Ovary (tissue), 9 donors: ENCODE results near the gene FUT3. TPM values are rescaled to one million over a fixed set of nuclear protein-coding genes. Genes with fewer than 3 reads are reported as not detected.
"Not testable (repeated sequence)": the region's sequence is repeated elsewhere in the genome, so short reads cannot be mapped to it uniquely, and the experiment has no call there.

ENCODE experiments used
- DNase-seq, 5 donors: peaks; one replicate each; pipeline ENCODE4 v3.0.0-alpha.2; 2019 to 2020
- H3K27ac ChIP-seq, 2 donors: fragments of 200-600 bp; one replicate each; pipeline versions ENCODE4 v1.5.1 to v1.8.0; 2019 to 2022
- H3K27me3 ChIP-seq: fragments of 200-600 bp; one replicate; pipeline ENCODE4 v1.8.0; 2022
- H3K36me3 ChIP-seq: fragments of 200-600 bp; sonication (generic); one replicate; pipeline ENCODE4 v1.5.1; 2019
- H3K4me1 ChIP-seq: one replicate; pipeline ENCODE4 v1.8.1; 2013; ENCODE audit warnings: mild to moderate bottlenecking, moderate library complexity; ENCODE audit not compliant: insufficient read depth
- H3K4me3 ChIP-seq: fragments of 200-600 bp; sonication (generic); one replicate; pipeline ENCODE4 v1.5.1; 2017
- H3K9me3 ChIP-seq, 2 donors: fragments of 200-600 bp in 1 of 2; sonication (generic) in 1 of 2; one replicate each; pipeline versions ENCODE4 v1.5.1 to v1.8.1; 2013 to 2019; ENCODE audit warnings: mild to moderate bottlenecking in 1 of 2, moderate library complexity in 1 of 2
- CTCF ChIP-seq, 3 donors: fragments of 450-650 bp in 2 of 3; fragments of 200-600 bp in 1 of 3; IDR thresholded peaks; one replicate each; pipeline versions ENCODE4 v1.5.1 to v1.8.0; 2016 to 2022; ENCODE audit warnings: antibody characterized with exemption in 3 of 3, mild to moderate bottlenecking in 1 of 3
- EP300 ChIP-seq: sonication (generic); formaldehyde crosslinking; IDR thresholded peaks from one replicate; pipeline ENCODE4 v1.6.1; 2017; ENCODE audit warnings: antibody characterized with exemption
- POLR2A ChIP-seq: fragments of 450-650 bp; IDR thresholded peaks from one replicate; pipeline ENCODE4 v1.6.1; 2017; ENCODE audit warnings: antibody characterized with exemption, mild to moderate bottlenecking, moderate library complexity
- whole genome bisulfite sequencing, 3 donors: extraction: QIAGEN DNeasy Blood & Tissue Kit in 1 of 3; methylation state at CpG; one replicate each; pipeline versions ENCODE4 v1.1.5 to v1.1.7; 2013 to 2017; 5-methylcytosine and 5-hydroxymethylcytosine counted together
- intact Hi-C, 4 donors: fragments of 100-400 bp; cut with DNase I; formaldehyde crosslinking; loops; one replicate each; pipeline versions ENCODE4 v1.11.0 to v1.15.1; 2022 to 2023
- polyA plus RNA-seq, 2 donors: library from polyadenylated mRNA; stranded (reverse); fragments of 200-250 nt in 1 of 2; fragments of 350-450 nt in 1 of 2; fragmentation: Illumina TruSeq in 1 of 2; extraction: RNeasy Lipid Tissue Mini Kit (QIAGEN cat#74804) in 1 of 2; gene quantifications; one replicate each; pipeline ENCODE4 v1.2.3, GENCODE V29; 2013 to 2014
- total RNA-seq, 7 donors: library from RNA; depleted of rRNA in 2 of 7; stranded (reverse); fragments of >200 nt in 2 of 7; fragmentation: NEBNext Ultra II Directional in 3 of 7; extraction: Animal tissue kit (Norgen Biotek cat#: 25700) in 3 of 7; gene quantifications; one replicate each; pipeline versions ENCODE4 v1.1.0 to v1.2.4, GENCODE V29; 2016 to 2023
- donor health status: DM: no; HTN: no; CAD: no; lungs with moderate emphysema.
- donor health status: DM: no; HTN: no; CAD: no.
- donor health status: Bipolar disorder and iron deficiency.
- donor health status: DM: yes; HTN: yes; CAD: no.
- donor health status: DM: no; HTN: no; CAD: no.
- donor health status: DM: yes; HTN: yes; CAD: no.

Gene FUT3
- total and polyA plus RNA-seq, 9 donors = 0.04 to 1.8 (median 0.15) TPM; not detected in 3

GRCh38 chr19:5891572-5891937, 40.3 kb upstream of the FUT3 start:
- Histone ChIP-seq H3K27ac (no peak overlapping the region), H3K4me3 (no peak overlapping the region), H3K4me1 (peaks cover 2% of the 10 kb centered on the region), H3K9me3 (no peaks in the 10 kb centered on the region), H3K27me3 (no peaks in the 10 kb centered on the region), H3K36me3 (no peaks in the 10 kb centered on the region)
- TF ChIP-seq POLR2A (no peak), EP300 (no peak), CTCF (IDR thresholded peaks at IDR 0.05) (no peak)
- intact Hi-C loops = loop anchor here in 2 of 4 donors (5.0 to 10.0 kb wide), 2 partner anchors 87 to 89 kb away; partner anchors contain the start of gene NRTN (in 1 of the 2)
- DNase-seq = no peak
- WGBS, 3 donors = 36 to 54% (median 43%) methylated on average over 4 of the region's 4 CpGs

- Histone ChIP-seq H3K4me3 (no peak overlapping the region), H3K27ac (no peak overlapping the region), H3K36me3 (no peaks in the 10 kb centered on the region), H3K27me3 (no peaks in the 10 kb centered on the region), H3K9me3 (no peaks in the 10 kb centered on the region), H3K4me1 (peaks cover 2% of the 10 kb centered on the region)
- DNase-seq = no peak
- WGBS, 3 donors = 31 to 36% (median 34%) methylated on average over 10 of the region's 10 CpGs
- intact Hi-C loops = loop anchor here in 2 of 4 donors (5.0 to 10.0 kb wide), 2 partner anchors 85 to 88 kb away; partner anchors contain the start of gene NRTN (in 1 of the 2)
- no peak for TF ChIP-seq CTCF (IDR thresholded peaks at IDR 0.05)
- TF ChIP-seq EP300 = no peak
- no peak for TF ChIP-seq POLR2A
Measured at GRCh38 chr19:5890099-5890498, 38.9 kb upstream of the FUT3 start.

GRCh38 chr19:5889288-5889971, 38.2 kb upstream of the FUT3 start:
- Histone ChIP-seq H3K27me3 (no peaks in the 10 kb centered on the region), H3K36me3 (no peaks in the 10 kb centered on the region), H3K9me3 (no peaks in the 10 kb centered on the region), H3K4me3 (no peak overlapping the region), H3K27ac (no peak overlapping the region), H3K4me1 (peaks cover 2% of the 10 kb centered on the region)
- DNase-seq = no peak
- WGBS, 3 donors = 17 to 31% (median 27%) methylated on average over 17 of the region's 17 CpGs
- intact Hi-C loops = no loop called here
- no peak for TF ChIP-seq EP300

- H3K36me3 ChIP-seq, H3K4me3 ChIP-seq, H3K27me3 ChIP-seq, intact Hi-C loops, DNase-seq, H3K9me3 ChIP-seq, H3K27ac ChIP-seq, H3K4me1 ChIP-seq: not testable (repeated sequence)
- 69 to 72% (median 70%) methylated on average over 11 of the region's 11 CpGs for WGBS, 3 donors
Measured at GRCh38 chr19:5884065-5884811, 33.0 kb upstream of the FUT3 start.

GRCh38 chr19:5883157-5883873, 32.1 kb upstream of the FUT3 start:
- H3K4me3 ChIP-seq, H3K4me1 ChIP-seq, H3K36me3 ChIP-seq, intact Hi-C loops, H3K27me3 ChIP-seq, H3K27ac ChIP-seq, DNase-seq, H3K9me3 ChIP-seq: not testable (repeated sequence)
- WGBS, 3 donors = 63 to 73% (median 72%) methylated on average over 11 to 13 of the region's 13 CpGs
